Neural progenitor cell (in vitro differentiated cells): ENCODE results near the gene SMAD6.

Experiments used
- EZH2 ChIP-seq: fragments of 200-600 bp; sonication (generic); IDR thresholded peaks from 2 replicates; pipeline ENCODE4 v1.6.1; 2017; ENCODE audit warnings: antibody characterized with exemption, mild to moderate bottlenecking, moderate library complexity
- EZH2phosphoT487 ChIP-seq: fragments of 200-600 bp; sonication (generic); IDR thresholded peaks from 2 replicates; pipeline ENCODE4 v1.6.1; 2017; ENCODE audit warnings: antibody characterized with exemption
- TF ChIP-seq, protein P1 (sequence below): fragments of 200-600 bp; sonication (generic); IDR thresholded peaks from 2 replicates; pipeline ENCODE4 v1.5.1; 2017; ENCODE audit warnings: antibody characterized with exemption, mild to moderate bottlenecking

DNA sequence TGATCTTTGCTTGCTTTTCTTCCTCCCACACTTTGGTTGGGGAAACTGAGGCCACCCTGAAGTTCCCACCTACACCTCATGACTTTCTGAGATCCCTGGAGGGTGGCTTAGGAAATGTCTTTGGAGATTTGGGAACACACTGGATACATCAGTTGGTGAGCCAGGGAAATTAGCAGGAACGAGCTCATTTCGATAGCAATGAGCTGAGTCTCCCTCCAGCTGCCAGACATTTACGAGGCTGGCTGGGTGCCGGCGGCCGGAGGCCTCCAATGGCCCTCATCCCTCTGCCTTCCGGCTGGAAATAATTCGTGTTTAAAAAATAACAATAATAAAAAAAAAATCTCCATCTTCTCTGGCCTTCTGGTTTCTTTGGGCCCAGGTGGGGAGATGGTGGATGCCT, 38.8 kb downstream of the SMAD6 start:
- TF ChIP-seq, protein P1, sequence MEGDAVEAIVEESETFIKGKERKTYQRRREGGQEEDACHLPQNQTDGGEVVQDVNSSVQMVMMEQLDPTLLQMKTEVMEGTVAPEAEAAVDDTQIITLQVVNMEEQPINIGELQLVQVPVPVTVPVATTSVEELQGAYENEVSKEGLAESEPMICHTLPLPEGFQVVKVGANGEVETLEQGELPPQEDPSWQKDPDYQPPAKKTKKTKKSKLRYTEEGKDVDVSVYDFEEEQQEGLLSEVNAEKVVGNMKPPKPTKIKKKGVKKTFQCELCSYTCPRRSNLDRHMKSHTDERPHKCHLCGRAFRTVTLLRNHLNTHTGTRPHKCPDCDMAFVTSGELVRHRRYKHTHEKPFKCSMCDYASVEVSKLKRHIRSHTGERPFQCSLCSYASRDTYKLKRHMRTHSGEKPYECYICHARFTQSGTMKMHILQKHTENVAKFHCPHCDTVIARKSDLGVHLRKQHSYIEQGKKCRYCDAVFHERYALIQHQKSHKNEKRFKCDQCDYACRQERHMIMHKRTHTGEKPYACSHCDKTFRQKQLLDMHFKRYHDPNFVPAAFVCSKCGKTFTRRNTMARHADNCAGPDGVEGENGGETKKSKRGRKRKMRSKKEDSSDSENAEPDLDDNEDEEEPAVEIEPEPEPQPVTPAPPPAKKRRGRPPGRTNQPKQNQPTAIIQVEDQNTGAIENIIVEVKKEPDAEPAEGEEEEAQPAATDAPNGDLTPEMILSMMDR: no peak
- TF ChIP-seq EZH2phosphoT487: no peak
- no peak for TF ChIP-seq EZH2
